DOHH2 (cell line): Measurements from ENCODE around the gene VSNL1.

Source experiments
- H3F3A ChIP-seq: fragments of 200-600 bp; sonication (generic), shearing (Covaris generic); 2 replicates; pipeline ENCODE4 v1.6.0; 2016; ENCODE audit warnings: antibody characterized with exemption, mild to moderate bottlenecking; ENCODE audit not compliant: control insufficient read depth, insufficient read depth
- H3K27ac ChIP-seq: fragments of 200-600 bp; sonication (generic); 2 replicates; pipeline ENCODE4 v1.5.1; 2014; ENCODE audit warnings: low read depth, mild to moderate bottlenecking, low read length, moderate library complexity
- H3K27me3 ChIP-seq: fragments of 200-600 bp; sonication (generic); 2 replicates; pipeline ENCODE4 v1.6.1; 2014; ENCODE audit warnings: mild to moderate bottlenecking, low read length, mixed read lengths; ENCODE audit not compliant: control insufficient read depth
- H3K36me3 ChIP-seq: fragments of 200-600 bp; sonication (generic); 2 replicates; pipeline ENCODE4 v1.6.1; 2014; ENCODE audit warnings: mild to moderate bottlenecking, low read length, moderate library complexity, mixed read lengths; ENCODE audit not compliant: control insufficient read depth
- H3K4me1 ChIP-seq: fragments of 200-600 bp; sonication (generic); 2 replicates; pipeline ENCODE4 v1.6.1; 2014; ENCODE audit warnings: mild to moderate bottlenecking, low read length, mixed read lengths; ENCODE audit not compliant: control insufficient read depth
- H3K4me2 ChIP-seq: fragments of 200-600 bp; sonication (generic); 2 replicates; pipeline ENCODE4 v1.6.0; 2014; ENCODE audit warnings: mild to moderate bottlenecking, low read length, moderate library complexity
- H3K4me3 ChIP-seq: fragments of 200-600 bp; sonication (generic); 2 replicates; pipeline ENCODE4 v1.5.1; 2014; ENCODE audit warnings: mild to moderate bottlenecking, low read length, mixed read lengths
- H3K79me2 ChIP-seq: fragments of 200-600 bp; sonication (generic); 2 replicates; pipeline ENCODE4 v1.6.1; 2014; ENCODE audit warnings: mild to moderate bottlenecking, low read length, mixed read lengths; ENCODE audit not compliant: control insufficient read depth
- H3K9me2 ChIP-seq: fragments of 200-600 bp; sonication (generic); replicated peaks from 2 replicates; pipeline ENCODE4 v1.6.1; 2014; ENCODE audit warnings: mild to moderate bottlenecking, low read length, mixed read lengths; ENCODE audit not compliant: control insufficient read depth
- H3K9me3 ChIP-seq: fragments of 200-600 bp; sonication (generic); 2 replicates; pipeline ENCODE4 v1.6.1; 2014; ENCODE audit warnings: antibody characterized with exemption, low read length, mixed read lengths; ENCODE audit not compliant: control insufficient read depth, insufficient read depth
- H4K20me1 ChIP-seq: fragments of 200-600 bp; sonication (generic); 2 replicates; pipeline ENCODE4 v1.6.0; 2014; ENCODE audit warnings: low read depth, mild to moderate bottlenecking, antibody characterized with exemption, low read length, moderate library complexity; ENCODE audit not compliant: control insufficient read depth, insufficient read depth
- EZH2phosphoT487 ChIP-seq: fragments of 200-600 bp; sonication (generic); IDR thresholded peaks from 2 replicates; pipeline ENCODE4 v1.6.1; 2017; ENCODE audit warnings: borderline replicate concordance, mild to moderate bottlenecking, antibody characterized with exemption, low read length, moderate library complexity, mixed read lengths
- TF ChIP-seq, protein P1 (sequence below): fragments of 200-600 bp; sonication (generic); IDR thresholded peaks from one replicate; pipeline ENCODE4 v1.5.1; 2014; ENCODE audit warnings: antibody characterized with exemption, mild to moderate bottlenecking, low read depth, low read length; ENCODE audit not compliant: poor library complexity, severe bottlenecking

VSNL1 gene

DNA sequence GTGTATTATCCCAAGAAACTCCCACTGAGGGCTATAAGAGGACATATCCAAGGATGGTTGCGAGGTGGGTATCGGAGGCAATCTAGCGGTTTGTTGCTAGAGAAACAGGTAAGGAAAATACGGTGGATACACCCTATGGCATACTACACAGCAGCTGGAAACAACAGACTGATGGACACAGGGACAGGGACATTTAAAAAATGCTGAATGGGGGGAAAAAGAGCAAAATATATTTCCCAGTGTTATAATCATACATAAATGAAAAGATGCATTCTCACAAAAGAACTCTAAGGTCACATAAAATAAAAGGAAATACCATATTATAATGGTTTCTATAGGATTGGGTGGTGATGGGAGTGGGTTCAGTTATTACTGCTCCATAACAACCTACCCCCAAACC, 117.3 kb downstream of the VSNL1 start:
- H3K79me2 ChIP-seq: no peaks in the 10 kb centered on the region
- no peaks in the 10 kb centered on the region for H3K9me3 ChIP-seq
- H3K4me3 ChIP-seq: no peak overlapping the region
- TF ChIP-seq, protein P1, sequence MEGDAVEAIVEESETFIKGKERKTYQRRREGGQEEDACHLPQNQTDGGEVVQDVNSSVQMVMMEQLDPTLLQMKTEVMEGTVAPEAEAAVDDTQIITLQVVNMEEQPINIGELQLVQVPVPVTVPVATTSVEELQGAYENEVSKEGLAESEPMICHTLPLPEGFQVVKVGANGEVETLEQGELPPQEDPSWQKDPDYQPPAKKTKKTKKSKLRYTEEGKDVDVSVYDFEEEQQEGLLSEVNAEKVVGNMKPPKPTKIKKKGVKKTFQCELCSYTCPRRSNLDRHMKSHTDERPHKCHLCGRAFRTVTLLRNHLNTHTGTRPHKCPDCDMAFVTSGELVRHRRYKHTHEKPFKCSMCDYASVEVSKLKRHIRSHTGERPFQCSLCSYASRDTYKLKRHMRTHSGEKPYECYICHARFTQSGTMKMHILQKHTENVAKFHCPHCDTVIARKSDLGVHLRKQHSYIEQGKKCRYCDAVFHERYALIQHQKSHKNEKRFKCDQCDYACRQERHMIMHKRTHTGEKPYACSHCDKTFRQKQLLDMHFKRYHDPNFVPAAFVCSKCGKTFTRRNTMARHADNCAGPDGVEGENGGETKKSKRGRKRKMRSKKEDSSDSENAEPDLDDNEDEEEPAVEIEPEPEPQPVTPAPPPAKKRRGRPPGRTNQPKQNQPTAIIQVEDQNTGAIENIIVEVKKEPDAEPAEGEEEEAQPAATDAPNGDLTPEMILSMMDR: no peak
- TF ChIP-seq EZH2phosphoT487: no peak
- no peaks in the 10 kb centered on the region for H4K20me1 ChIP-seq
- H3K27ac ChIP-seq: no peak overlapping the region
- no peaks in the 10 kb centered on the region for H3K9me2 ChIP-seq
- H3F3A ChIP-seq: no peaks in the 10 kb centered on the region
- no peaks in the 10 kb centered on the region for H3K4me1 ChIP-seq
- H3K4me2 ChIP-seq: no peak overlapping the region
- no peaks in the 10 kb centered on the region for H3K27me3 ChIP-seq
- peaks cover 11% of the 10 kb centered on the region; the same call in 1 of the 2 replicates for H3K36me3 ChIP-seq

GRCh38 chr2:17658251-17658843, 117.9 kb downstream of the VSNL1 start:
- H4K20me1 ChIP-seq: no peaks in the 10 kb centered on the region
- H3K4me2 ChIP-seq: no peak overlapping the region
- H3K4me1 ChIP-seq: no peaks in the 10 kb centered on the region
- H3K4me3 ChIP-seq: no peak overlapping the region
- no peaks in the 10 kb centered on the region for H3K9me3 ChIP-seq
- H3F3A ChIP-seq: no peaks in the 10 kb centered on the region
- no peaks in the 10 kb centered on the region for H3K79me2 ChIP-seq
- H3K27me3 ChIP-seq: no peaks in the 10 kb centered on the region
- peaks cover 16% of the 10 kb centered on the region; the same call in 1 of the 2 replicates for H3K36me3 ChIP-seq
- no peak for TF ChIP-seq EZH2phosphoT487
- TF ChIP-seq, protein P1: no peak
- H3K27ac ChIP-seq: no peak overlapping the region
- H3K9me2 ChIP-seq: no peaks in the 10 kb centered on the region

DNA sequence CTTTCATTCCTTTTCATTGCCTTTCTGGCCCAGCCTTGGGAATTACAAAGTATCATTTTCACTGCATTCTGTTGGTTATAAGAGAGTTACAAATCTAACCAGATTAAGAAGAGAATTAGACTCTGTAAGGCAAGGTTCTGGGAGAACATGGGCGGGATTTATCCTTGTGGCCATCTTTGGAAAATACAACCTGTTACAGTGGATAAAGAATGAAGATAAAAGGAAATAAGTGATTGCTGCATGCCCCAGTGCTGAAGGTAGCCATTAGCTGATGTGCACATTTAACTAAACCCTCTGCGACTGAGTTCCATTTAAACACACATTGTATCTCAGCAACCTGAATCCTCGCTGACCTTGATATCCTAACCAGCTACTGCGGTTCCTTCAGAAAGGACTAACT, 119.7 kb downstream of the VSNL1 start:
- H3K36me3 ChIP-seq: peaks cover 32% of the 10 kb centered on the region

More for the DNA sequence above, 119.7 kb downstream of the VSNL1 start:
- Histone ChIP-seq H3K79me2 (no peaks in the 10 kb centered on the region), H3K27ac (no peak overlapping the region), H3K9me2 (no peaks in the 10 kb centered on the region), H3K4me1 (no peaks in the 10 kb centered on the region), H3K4me2 (no peak overlapping the region), H3F3A (no peaks in the 10 kb centered on the region), H3K9me3 (no peaks in the 10 kb centered on the region), H4K20me1 (no peaks in the 10 kb centered on the region), H3K27me3 (no peaks in the 10 kb centered on the region), H3K4me3 (no peak overlapping the region)
- TF ChIP-seq, protein P1: no peak
- TF ChIP-seq EZH2phosphoT487: no peak
